Placental pericyte (primary cell): ENCODE measurements around the gene PLXNB3. TPM values are rescaled to one million over a fixed set of nuclear protein-coding genes. Genes with fewer than 3 reads are reported as not detected.

ENCODE experiments used
- total RNA-seq: library from RNA; depleted of rRNA; stranded (reverse); fragments of >200 nt; gene quantifications from 2 replicates; pipeline ENCODE4 v1.2.3, GENCODE V29; 2012

PLXNB3 gene
- total RNA-seq = 4.0 and 4.6 TPM in 2 replicates

DNA sequence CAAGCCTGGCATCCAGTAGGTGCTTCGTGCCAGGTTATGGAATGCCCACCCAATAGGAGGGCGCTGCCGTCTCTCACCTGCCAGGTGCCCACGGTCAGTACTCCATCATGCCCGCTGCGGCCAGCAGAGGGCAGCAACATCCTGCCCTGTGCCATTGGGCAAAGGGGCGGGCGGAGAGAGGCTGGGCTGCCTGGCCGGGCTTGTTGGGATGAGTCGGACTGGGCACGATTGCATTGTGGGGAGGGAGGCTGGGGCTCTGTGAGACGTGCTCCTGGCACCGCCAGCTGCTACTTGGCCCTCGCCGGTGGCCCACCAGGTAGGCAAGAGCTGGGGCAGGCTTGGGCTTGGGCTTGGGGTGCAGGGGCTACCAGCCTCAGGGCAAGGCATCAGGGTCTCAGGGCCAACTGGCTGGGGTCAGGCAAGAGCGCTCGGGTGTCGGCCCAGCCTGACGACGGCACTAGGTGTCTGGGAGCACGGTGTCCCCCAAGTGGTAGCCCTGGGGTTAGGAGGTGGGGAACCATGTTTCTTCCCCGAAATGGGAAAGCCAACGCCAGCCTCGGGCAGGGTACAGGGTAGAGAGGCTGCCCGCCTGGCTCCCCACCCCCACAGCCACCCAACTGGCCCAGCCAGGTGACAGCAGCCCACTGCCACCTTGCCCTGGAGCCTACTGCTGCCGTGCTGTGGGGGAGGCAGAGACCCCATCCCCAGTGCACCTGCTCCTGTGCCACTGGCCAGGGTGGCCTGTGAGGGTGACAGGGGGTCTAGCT lies at the start of gene PLXNB3:
Gene PLXNB3 (plus strand): TSS at position 261 of the 767 bp plus-strand sequence. CDS start 1,287 bp downstream, outside the sequence.

DNA sequence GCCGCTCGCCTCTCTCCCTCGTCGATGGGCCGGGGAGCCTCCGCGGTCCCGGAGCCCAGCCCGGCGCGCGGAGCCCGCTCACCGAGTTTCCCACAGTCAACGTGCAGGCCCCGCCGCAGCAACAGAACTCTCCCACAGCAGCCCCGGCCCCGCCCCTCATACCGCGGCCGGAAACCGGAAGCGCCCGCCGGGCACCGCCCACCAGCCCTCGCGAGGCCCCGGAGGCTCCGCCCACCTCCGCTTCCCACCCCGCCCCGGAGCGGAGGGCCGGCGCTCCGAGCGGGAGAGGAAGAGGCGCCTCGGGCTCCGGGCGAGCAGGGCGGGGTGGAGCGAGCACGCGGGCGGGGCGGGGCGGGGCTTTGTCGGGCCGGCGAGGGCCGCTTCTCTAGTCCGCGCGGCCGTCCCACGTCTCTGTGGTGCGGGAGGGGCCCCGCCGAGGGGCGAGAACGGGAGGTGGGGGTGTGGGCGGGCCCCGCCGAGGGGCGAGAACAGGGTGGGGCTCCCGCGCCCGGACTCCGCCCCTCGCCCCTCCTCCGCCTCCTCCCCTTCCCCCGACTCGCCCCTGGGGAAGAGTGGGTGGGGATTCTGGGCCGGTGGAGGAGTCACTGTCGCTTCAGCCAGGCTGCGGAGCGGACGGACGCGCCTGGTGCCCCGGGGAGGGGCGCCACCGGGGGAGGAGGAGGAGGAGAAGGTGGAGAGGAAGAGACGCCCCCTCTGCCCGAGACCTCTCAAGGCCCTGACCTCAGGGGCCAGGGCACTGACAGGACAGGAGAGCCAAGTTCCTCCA lies 39.6 kb upstream of the PLXNB3 start, which contains the start of the genes ABCD1 and BCAP31:
Gene ABCD1 (plus strand): TSS at position 605 of the 787 bp plus-strand sequence. CDS start 411 bp downstream, outside the sequence.
Gene BCAP31 (minus strand): TSS at position 136 of the 787 bp plus-strand sequence. CDS start 1,143 bp downstream, outside the sequence.

DNA sequence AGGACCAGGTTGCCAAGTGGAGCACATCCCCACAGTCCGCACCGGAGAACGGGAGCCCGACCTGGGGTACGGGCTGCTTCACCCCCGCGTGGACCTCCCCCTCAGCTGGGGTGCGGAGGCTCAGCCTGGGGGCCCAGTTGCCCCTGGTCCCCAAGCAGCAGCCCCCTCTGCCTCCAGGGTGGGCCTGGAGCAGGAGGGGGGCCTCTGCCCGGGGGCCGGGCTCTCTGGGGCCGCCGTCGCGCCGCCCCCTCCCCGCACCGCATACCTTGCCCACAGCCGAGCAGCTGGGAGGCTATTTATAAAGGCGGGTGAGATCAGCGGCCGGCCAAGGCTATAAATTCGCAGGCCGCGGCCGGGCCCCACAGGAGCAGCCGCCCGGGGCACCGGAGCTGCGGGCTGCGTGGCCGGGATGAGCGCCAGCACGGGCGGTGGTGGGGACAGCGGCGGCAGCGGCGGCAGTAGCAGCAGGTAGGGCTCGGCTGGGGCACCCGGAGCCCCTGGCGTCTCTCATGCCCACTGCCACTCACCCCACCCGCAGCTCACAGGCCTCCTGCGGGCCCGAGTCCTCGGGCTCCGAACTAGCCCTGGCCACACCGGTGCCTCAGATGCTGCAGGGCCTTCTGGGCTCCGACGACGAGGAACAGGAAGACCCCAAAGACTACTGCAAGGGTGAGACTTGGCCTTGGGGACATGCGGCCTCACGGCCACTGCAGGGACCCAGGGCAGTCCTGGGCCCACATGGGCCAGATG lies 16.8 kb downstream of the PLXNB3 start, which contains the start of gene SRPK3:
Gene SRPK3 (plus strand): TSS at position 364 of the 750 bp plus-strand sequence. CDS start 46 bp downstream, at position 410.

DNA sequence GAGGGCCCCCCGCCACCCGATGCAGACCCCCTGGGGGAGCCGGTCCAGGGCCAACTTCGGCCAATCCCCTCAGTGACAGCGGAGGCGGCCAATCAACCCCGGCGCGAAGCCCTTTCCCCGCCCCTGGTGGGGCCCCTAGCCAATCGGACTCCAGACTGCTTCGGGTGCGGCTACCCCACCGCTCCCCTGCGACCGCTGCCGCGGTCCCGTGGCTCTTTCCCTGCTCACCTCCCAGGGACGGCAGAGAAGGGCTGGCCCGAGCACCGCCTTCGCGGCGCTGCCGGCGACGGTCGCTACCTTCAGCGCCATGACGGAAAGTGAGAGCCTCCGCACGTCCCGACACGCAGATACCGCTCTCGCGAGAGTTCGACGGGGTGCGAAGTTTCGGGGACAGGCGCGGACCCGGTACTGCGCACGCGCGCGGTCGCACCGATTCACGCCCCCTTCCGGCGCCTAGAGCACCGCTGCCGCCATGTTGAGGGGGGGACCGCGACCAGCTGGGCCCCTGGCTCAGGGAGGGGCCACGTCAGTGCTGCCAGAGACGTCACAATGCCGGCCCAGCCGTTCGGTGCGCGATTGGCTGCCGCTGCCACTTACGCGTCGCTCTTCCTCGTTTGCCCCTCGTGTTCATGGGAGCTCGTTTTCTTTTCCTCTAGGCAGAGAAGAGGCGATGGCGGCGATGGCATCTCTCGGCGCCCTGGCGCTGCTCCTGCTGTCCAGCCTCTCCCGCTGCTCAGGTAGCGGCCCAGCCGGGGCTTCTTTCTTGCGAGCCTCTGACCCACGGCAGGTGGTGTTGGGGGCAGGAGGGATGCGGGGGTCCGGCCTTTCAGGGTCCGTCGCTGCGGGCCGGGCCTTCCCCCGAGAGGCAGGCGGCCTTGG lies 30.2 kb downstream of the PLXNB3 start, which contains the start of the genes IDH3G and SSR4:
Gene IDH3G (minus strand): TSS at position 358 of the 879 bp plus-strand sequence. CDS start 49 bp downstream, at position 309.
Gene SSR4 (plus strand): TSS at position 651 of the 879 bp plus-strand sequence. CDS start 20 bp downstream, at position 671.

Other genes starting within 250 kb of the PLXNB3 start
- gene ATP2B3, start 246.6 kb upstream of the PLXNB3 start, total RNA-seq = not detected in 2 replicates
- 24.3 and 52.0 TPM in 2 replicates for gene CCNQ, start 165.1 kb upstream of the PLXNB3 start, total RNA-seq
- under 0.01 and 0.14 TPM in 2 replicates for gene DUSP9, start 117.0 kb upstream of the PLXNB3 start, total RNA-seq
- 0.22 TPM in 1 of 2 replicates, not detected in the other for gene PNCK, start 90.4 kb upstream of the PLXNB3 start, total RNA-seq
- 10.0 and 16.4 TPM in 2 replicates for gene SLC6A8, start 76.3 kb upstream of the PLXNB3 start, total RNA-seq
- gene BCAP31, start 39.9 kb upstream of the PLXNB3 start, total RNA-seq = 141 and 153 TPM in 2 replicates
- 18.6 and 22.0 TPM in 2 replicates for gene ABCD1, start 39.4 kb upstream of the PLXNB3 start, total RNA-seq
- 0.44 and 1.7 TPM in 2 replicates for gene SRPK3, start 16.8 kb downstream of the PLXNB3 start, total RNA-seq
- gene IDH3G, start 30.1 kb downstream of the PLXNB3 start, total RNA-seq = 64.6 and 81.2 TPM in 2 replicates
- 101 and 182 TPM in 2 replicates for gene SSR4, start 30.4 kb downstream of the PLXNB3 start, total RNA-seq
- 0.14 TPM in 1 of 2 replicates, not detected in the other for gene PDZD4, start 66.3 kb downstream of the PLXNB3 start, total RNA-seq
- 0.88 and 18.2 TPM in 2 replicates for gene L1CAM, start 121.9 kb downstream of the PLXNB3 start, total RNA-seq
- gene AVPR2, start 140.4 kb downstream of the PLXNB3 start, total RNA-seq = not detected in 2 replicates
- 1.1 and 2.9 TPM in 2 replicates for gene ARHGAP4, start 162.0 kb downstream of the PLXNB3 start, total RNA-seq
- 81.8 and 123 TPM in 2 replicates for gene NAA10, start 170.8 kb downstream of the PLXNB3 start, total RNA-seq
- gene RENBP, start 180.4 kb downstream of the PLXNB3 start, total RNA-seq = 3.6 and 6.6 TPM in 2 replicates
- gene HCFC1, start 207.6 kb downstream of the PLXNB3 start, total RNA-seq = 31.7 and 51.8 TPM in 2 replicates
- 5.9 and 8.0 TPM in 2 replicates for gene TMEM187, start 208.5 kb downstream of the PLXNB3 start, total RNA-seq